Posterior vena cava (tissue), 2 donors: Measurements from ENCODE around the gene ANO3. TPM values are rescaled to one million over a fixed set of nuclear protein-coding genes. Genes with fewer than 3 reads are reported as not detected.

ENCODE experiments used
- DNase-seq: peaks from one replicate; pipeline ENCODE4 v3.0.0-alpha.2; 2020; ENCODE audit warnings: low spot score
- intact Hi-C, 2 donors: fragments of 100-400 bp; cut with DNase I; formaldehyde crosslinking; loops; one replicate each; pipeline versions ENCODE4 v1.14.1 to v1.14.2; 2022 to 2023
- total RNA-seq, 2 donors: library from RNA; stranded (reverse); fragmentation: NEBNext Ultra II Directional; extraction: Animal tissue kit (Norgen Biotek cat#: 25700); gene quantifications; one replicate each; pipeline ENCODE4 v1.2.1, GENCODE V29; 2021
- donor health status: DM: yes; HTN: yes; CAD: no.
- donor health status: DM: yes; HTN: yes; CAD: no.

The ANO3 gene
- total RNA-seq, 2 donors from 2014 or later = 0.86 to 2.9 TPM

DNA sequence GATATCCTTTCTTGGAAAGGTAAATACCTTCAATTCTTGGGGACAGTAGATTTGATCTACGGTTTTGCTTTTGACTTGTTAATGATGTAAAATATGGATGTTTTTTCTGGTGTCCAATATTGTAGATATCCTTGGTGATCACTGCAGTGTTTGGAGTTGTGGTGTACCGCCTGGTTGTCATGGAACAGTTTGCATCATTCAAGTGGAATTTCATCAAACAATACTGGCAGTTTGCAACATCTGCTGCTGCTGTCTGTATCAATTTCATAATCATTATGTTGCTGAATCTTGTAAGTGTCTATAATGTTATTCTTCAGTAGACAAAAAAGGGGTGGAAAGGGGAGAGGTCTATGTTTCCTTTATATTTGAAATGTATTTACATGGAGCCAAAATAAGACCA lies 267.5 kb downstream of the ANO3 start:
- intact Hi-C loops = no loop called here
- DNase-seq = no peak

DNA sequence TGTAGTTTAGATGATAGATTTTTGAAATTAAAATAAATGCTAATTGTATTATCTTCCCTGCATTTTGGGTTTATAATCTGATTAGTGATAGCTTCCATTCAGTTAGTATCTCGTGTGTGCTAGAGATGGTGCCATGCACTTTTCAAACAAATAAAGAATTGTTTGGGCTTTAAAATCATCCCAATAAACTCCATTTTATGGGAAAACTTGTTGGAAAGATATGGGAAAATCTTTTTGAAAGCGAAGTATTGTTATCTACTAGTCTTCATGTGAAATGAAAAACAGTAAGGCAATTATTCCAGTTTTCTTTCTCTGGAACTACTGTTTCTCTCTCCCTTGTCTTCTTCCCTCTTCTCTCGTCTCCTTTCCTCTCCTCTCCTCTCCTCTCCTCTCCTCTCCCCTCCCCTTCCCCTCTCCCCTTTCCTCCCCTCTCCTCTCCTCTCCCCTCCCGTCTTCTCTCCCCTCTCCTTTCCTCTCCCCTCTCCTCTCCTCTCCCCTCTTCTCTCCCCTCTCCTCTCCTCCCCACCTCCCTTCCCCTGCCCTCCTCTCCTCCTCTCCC lies 268.0 kb downstream of the ANO3 start:
- DNase-seq = no peak
- intact Hi-C loops = no loop called here

- intact Hi-C loops = no loop called here
- DNase-seq = no peak
These were observed 276.0 kb downstream of the ANO3 start for GRCh38 chr11:26607725-26608506.

GRCh38 chr11:26608507-26609146 lies 276.7 kb downstream of the ANO3 start:
- intact Hi-C loops = no loop called here
- DNase-seq = no peak

GRCh38 chr11:26613759-26614158 lies 281.8 kb downstream of the ANO3 start:
- no peak for DNase-seq
- intact Hi-C loops = no loop called here

GRCh38 chr11:26618441-26618840 lies 286.5 kb downstream of the ANO3 start:
- DNase-seq = no peak
- intact Hi-C loops = no loop called here

GRCh38 chr11:26620282-26621045 lies 288.5 kb downstream of the ANO3 start:
- DNase-seq = no peak
- intact Hi-C loops = no loop called here

GRCh38 chr11:26621132-26621531 lies 289.2 kb downstream of the ANO3 start:
- DNase-seq = no peak
- intact Hi-C loops = no loop called here

GRCh38 chr11:26622181-26622580 lies 290.3 kb downstream of the ANO3 start:
- no peak for DNase-seq
- intact Hi-C loops = no loop called here

DNA sequence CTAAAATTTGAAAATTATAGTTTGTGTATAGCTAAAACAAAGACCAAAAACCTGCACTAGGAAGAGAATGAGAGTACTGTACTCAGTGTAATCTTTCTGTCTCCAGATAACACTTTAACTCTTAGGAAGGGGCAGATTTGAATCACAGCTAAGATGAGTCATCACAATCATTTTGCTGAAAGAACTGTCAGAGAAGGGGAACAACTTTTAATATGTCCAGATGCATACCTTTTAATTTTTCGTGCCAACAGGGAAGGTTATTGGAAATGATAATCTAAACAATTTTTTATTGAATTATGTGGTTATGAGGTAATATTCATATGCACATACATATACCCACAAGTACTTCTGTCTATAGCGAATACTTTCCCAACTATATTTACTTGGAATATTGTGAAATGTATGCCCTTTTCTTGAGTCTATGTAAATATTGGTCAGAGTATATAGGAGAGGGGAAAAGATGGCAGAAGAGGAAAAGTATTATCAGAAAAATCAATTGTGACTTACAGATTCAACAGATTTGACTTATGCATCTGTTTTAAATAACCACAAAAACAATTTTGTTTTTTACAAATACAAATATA lies 291.2 kb downstream of the ANO3 start:
- no peak for DNase-seq
- intact Hi-C loops = no loop called here

DNA sequence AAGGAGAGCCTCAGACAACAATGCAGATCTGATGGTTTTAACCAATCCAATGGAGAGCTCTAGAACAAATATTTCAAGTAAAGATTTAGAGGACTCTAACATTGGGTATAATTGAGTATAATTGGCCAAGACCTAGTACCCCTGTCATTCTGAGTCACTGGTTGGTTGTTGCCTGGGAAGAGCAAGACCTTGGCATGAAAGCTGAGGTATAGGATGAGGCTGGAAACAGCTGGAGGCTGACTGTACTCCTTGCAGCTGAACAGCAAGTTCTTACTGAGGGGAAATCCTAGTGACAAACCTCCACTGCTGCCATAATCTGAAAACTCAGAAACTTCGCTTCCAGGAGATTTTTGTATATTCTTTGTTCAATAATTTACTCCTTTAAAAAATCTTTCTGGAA lies 294.4 kb downstream of the ANO3 start:
- DNase-seq = no peak
- intact Hi-C loops = no loop called here

DNA sequence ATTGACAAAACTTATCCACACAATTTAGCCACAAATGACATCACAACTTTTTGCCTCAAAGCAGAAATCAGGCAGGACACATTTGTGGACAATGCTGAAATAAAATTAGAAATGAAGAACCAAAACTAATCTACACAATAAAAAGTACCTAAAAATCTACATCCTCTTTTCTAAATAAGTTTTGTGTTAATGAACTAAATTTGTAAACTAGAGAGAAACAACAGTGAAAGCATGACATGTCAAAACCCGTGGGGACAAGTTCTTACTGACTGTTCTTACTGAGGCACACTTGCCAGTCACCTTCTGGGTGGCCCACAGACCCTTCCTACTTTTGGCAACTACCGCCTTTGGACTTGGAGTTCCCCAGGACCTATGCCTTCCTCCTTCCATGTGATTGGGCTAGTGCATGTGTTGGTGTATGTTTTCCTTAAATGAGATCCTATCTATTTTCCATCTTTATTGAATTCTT lies 300.8 kb downstream of the ANO3 start:
- intact Hi-C loops = no loop called here
- no peak for DNase-seq

DNA sequence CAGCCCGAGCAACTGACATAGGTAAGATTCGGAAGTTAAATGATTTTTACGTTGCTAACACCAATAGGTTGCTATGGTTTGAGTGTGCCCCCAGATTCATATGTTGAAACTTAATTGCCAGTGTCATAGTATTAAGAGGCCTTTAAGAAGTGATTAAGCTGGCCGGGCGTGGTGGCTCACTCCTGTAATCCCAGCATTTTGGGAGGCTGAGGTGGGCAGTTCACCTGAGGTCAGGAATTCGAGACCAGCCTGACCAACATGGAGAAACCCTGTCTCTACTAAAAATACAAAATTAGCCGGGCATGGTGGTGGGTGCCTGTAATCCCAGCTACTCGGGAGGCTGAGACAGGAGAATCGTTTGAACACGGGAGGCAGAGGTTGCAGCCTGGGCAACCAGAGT lies 311.4 kb downstream of the ANO3 start:
- intact Hi-C loops = loop anchor here in 1 of 2 donors (10.0 kb wide), 1 partner anchor 161 kb away; no protein-coding TSS in a partner anchor
- peak; percentile 67 for DNase-seq

- DNase-seq = no peak
- intact Hi-C loops = loop anchor here in 1 of 2 donors (10.0 kb wide), 1 partner anchor 155 kb away; no protein-coding TSS in a partner anchor
These were observed 318.0 kb downstream of the ANO3 start for GRCh38 chr11:26649884-26650283.

DNA sequence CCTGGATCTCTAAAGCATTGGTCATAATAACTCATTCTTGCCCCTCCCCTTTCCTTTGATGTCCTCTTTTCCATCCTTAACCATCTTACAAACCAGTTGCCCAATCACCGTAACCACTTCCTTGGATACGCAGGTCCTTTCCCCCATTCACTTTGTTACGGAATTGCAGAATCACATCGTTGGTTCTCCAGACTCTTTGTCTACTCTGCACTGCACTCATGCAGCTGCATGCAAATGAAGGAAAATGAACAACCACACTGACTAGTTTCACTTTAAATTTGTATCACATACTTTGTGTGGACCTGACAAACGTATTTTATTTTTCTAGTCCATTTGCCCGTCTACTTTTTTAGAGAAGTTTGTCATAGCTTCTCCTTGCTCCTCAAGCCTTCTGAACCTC lies 320.0 kb downstream of the ANO3 start:
- intact Hi-C loops = no loop called here
- no peak for DNase-seq

- no peak for DNase-seq
- intact Hi-C loops = no loop called here
These were observed 323.4 kb downstream of the ANO3 start for GRCh38 chr11:26655287-26655686.

DNA sequence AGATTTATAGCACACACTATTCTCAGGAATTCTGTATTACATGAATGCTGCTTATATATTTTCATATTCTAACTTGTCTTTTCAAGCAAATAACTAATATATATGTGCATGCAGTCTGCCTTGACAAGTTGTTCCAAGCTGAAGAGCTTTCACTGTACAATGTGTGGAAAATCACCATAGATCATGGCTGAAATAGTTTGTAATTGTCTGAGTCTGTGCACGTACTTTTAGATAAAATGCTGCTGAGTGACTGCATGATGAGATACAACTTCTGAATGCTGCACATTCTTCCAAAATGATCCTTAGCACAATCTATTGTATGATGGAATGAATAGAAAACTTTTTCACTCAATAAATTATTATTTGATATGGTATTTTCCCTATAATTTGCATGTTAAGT lies 331.0 kb downstream of the ANO3 start:
- intact Hi-C loops = no loop called here

GRCh38 chr11:26665036-26665435 lies 333.1 kb downstream of the ANO3 start:
- intact Hi-C loops = no loop called here
- no peak for DNase-seq

More for the DNA sequence above, 331.0 kb downstream of the ANO3 start:
- no peak for DNase-seq

- intact Hi-C loops = no loop called here
- no peak for DNase-seq
These were observed 334.0 kb downstream of the ANO3 start for GRCh38 chr11:26665946-26666345.
